PC-3 (cell line): Measurements from ENCODE around the gene COL7A1. TPM values are rescaled to one million over a fixed set of nuclear protein-coding genes. Genes with fewer than 3 reads are reported as not detected.

Source experiments
- ATAC-seq: fragments of 200-7000 bp; cut with Tn5 transposase; 2 replicates; pipeline ENCODE4 v1.9.1; 2020; ENCODE audit warnings: mild to moderate bottlenecking, moderate library complexity
- BruUV-seq: library from RNA; stranded (reverse); fragments of 400-500 nt; replicated peaks from 2 replicates; lab custom pipeline; 2021; lab: Mats Ljungman, UMichigan
- CTCF ChIA-PET: fragments of 300-600 bp; sonication (Branson Sonifier 250); formaldehyde crosslinking; loops from one replicate; lab custom pipeline; 2022; ENCODE audit warnings: antibody characterized with exemption; lab: Charles Lee
- POLR2A ChIA-PET: fragments of 300-600 bp; sonication (Branson Sonifier 250); formaldehyde crosslinking; loops from one replicate; lab custom pipeline; 2022; ENCODE audit warnings: antibody characterized with exemption; ENCODE audit not compliant: unreplicated experiment; lab: Charles Lee
- DNase-seq: peaks from one replicate; pipeline ENCODE4 v3.0.0-alpha.2; 2015
- H2AFZ ChIP-seq: fragments of 300-600 bp; sonication (generic); 2 replicates; pipeline ENCODE4 v1.6.0; 2016; ENCODE audit warnings: antibody characterized with exemption, low read length
- H3F3A ChIP-seq: fragments of 300-600 bp; sonication (generic); one replicate; pipeline ENCODE4 v1.6.0; 2017; ENCODE audit warnings: antibody characterized with exemption, low read length, control low read depth, mild to moderate bottlenecking; ENCODE audit not compliant: unreplicated experiment
- H3K27ac ChIP-seq: fragments of 300-600 bp; sonication (generic); 2 replicates; pipeline ENCODE4 v1.5.1; 2016; ENCODE audit warnings: mild to moderate bottlenecking, low read length
- H3K27me3 ChIP-seq: fragments of 300-600 bp; sonication (generic); 2 replicates; pipeline ENCODE4 v1.6.1; 2016; ENCODE audit warnings: low read length, mixed read lengths
- H3K36me3 ChIP-seq: fragments of 300-600 bp; sonication (generic); 2 replicates; pipeline ENCODE4 v1.6.1; 2016; ENCODE audit warnings: low read depth, mixed run types, low read length, mixed read lengths
- H3K4me1 ChIP-seq: fragments of 300-600 bp; sonication (generic); 2 replicates; pipeline ENCODE4 v1.5.1; 2016; ENCODE audit warnings: low read length; ENCODE audit not compliant: insufficient read depth
- H3K4me2 ChIP-seq: fragments of 300-600 bp; sonication (generic); 2 replicates; pipeline ENCODE4 v1.6.0; 2016; ENCODE audit warnings: low read length
- H3K4me3 ChIP-seq: fragments of 300-600 bp; sonication (generic); 2 replicates; pipeline ENCODE4 v1.5.1; 2016; ENCODE audit warnings: mild to moderate bottlenecking, low read length, mixed read lengths
- H3K79me2 ChIP-seq: fragments of 300-600 bp; sonication (generic); 2 replicates; pipeline ENCODE4 v1.6.1; 2017; ENCODE audit warnings: low read length, mixed read lengths
- H3K9ac ChIP-seq: fragments of 300-600 bp; sonication (generic); 2 replicates; pipeline ENCODE4 v1.6.0; 2016; ENCODE audit warnings: mild to moderate bottlenecking, low read length
- H3K9me2 ChIP-seq: fragments of 300-600 bp; sonication (generic); replicated peaks from 2 replicates; pipeline ENCODE4 v1.6.1; 2016; ENCODE audit warnings: mixed run types, low read length, mixed read lengths
- H3K9me3 ChIP-seq: fragments of 300-600 bp; sonication (generic); 2 replicates; pipeline ENCODE4 v1.6.1; 2016; ENCODE audit warnings: low read length, mixed read lengths
- H4K20me1 ChIP-seq: fragments of 300-600 bp; sonication (generic); 2 replicates; pipeline ENCODE4 v1.6.1; 2016; ENCODE audit warnings: low read length, mixed read lengths
- CTCF ChIP-seq: fragments of 300-600 bp; sonication (generic); conservative IDR thresholded peaks from 2 replicates; pipeline ENCODE4 v1.5.1; 2017; ENCODE audit warnings: antibody characterized with exemption, low read depth, mild to moderate bottlenecking, low read length
- EZH2 ChIP-seq: fragments of 300-600 bp; sonication (generic); IDR thresholded peaks from one replicate; pipeline ENCODE4 v1.6.1; 2017; ENCODE audit warnings: antibody characterized with exemption, mild to moderate bottlenecking, low read length; ENCODE audit not compliant: unreplicated experiment
- EZH2phosphoT487 ChIP-seq: fragments of 300-600 bp; sonication (generic); IDR thresholded peaks from 2 replicates; pipeline ENCODE4 v1.6.1; 2018; ENCODE audit warnings: mild to moderate bottlenecking, antibody characterized with exemption, low read length, borderline replicate concordance
- intact Hi-C: fragments of 100-400 bp; cut with micrococcal nuclease; formaldehyde crosslinking; loops from 2 replicates; pipeline ENCODE4 v1.9.0; 2023
- total RNA-seq: library from RNA; depleted of rRNA; stranded (reverse); fragments of >200 nt; gene quantifications from 2 replicates; pipeline ENCODE4 v1.2.3, GENCODE V29; 2014

The COL7A1 gene
- total RNA-seq, 1 experiment from 2014 or later = 7.9 TPM

GRCh38 chr3:48625600-48625999 is 30.5 kb upstream of the COL7A1 start:
- H3K9me2 ChIP-seq = no peaks in the 10 kb centered on the region
- no peaks in the 10 kb centered on the region for H3K27me3 ChIP-seq
- ATAC-seq = no peak
- DNase-seq = no peak
- TF ChIP-seq CTCF (no peak), EZH2 (no peak), EZH2phosphoT487 (no peak)
- H3K4me1 ChIP-seq = no peaks in the 10 kb centered on the region
- no peaks in the 10 kb centered on the region for H3K79me2 ChIP-seq
- H4K20me1 ChIP-seq = no peaks in the 10 kb centered on the region
- H3K4me2 ChIP-seq = no peak overlapping the region
- H3F3A ChIP-seq = no peaks in the 10 kb centered on the region
- POLR2A ChIA-PET = no interaction called here
- intact Hi-C loops = no loop called here
- H3K36me3 ChIP-seq = peaks cover 24% of the 10 kb centered on the region
- no TSS peak for BruUV-seq
- no peak overlapping the region for H3K27ac ChIP-seq
- no peak overlapping the region for H2AFZ ChIP-seq
- no peak overlapping the region for H3K4me3 ChIP-seq
- CTCF ChIA-PET = no interaction called here
- no peak overlapping the region for H3K9ac ChIP-seq
- no peaks in the 10 kb centered on the region for H3K9me3 ChIP-seq

- no peaks in the 10 kb centered on the region for H3K4me1 ChIP-seq
- DNase-seq (no peak), ATAC-seq (no peak; the same call in 1 of the 2 replicates)
- H3K9ac ChIP-seq = no peak overlapping the region
- H3K4me3 ChIP-seq = no peak overlapping the region
- H3K27ac ChIP-seq = no peak overlapping the region
- H3K4me2 ChIP-seq = no peak overlapping the region
- ChIA-PET CTCF (no interaction called here), POLR2A (no interaction called here)
- no peaks in the 10 kb centered on the region for H3K9me2 ChIP-seq
- H3K27me3 ChIP-seq = no peaks in the 10 kb centered on the region
- H3F3A ChIP-seq = no peaks in the 10 kb centered on the region
- no peaks in the 10 kb centered on the region for H3K9me3 ChIP-seq
- TF ChIP-seq EZH2phosphoT487 (no peak), CTCF (no peak), EZH2 (no peak)
- no TSS peak for BruUV-seq
- peaks cover 19% of the 10 kb centered on the region for H3K36me3 ChIP-seq
- intact Hi-C loops = no loop called here
- no peak overlapping the region for H2AFZ ChIP-seq
- H4K20me1 ChIP-seq = no peaks in the 10 kb centered on the region
- H3K79me2 ChIP-seq = no peaks in the 10 kb centered on the region
These were observed 29.6 kb upstream of the COL7A1 start for GRCh38 chr3:48624767-48625166.

GRCh38 chr3:48623851-48624547 is 28.9 kb upstream of the COL7A1 start:
- TF ChIP-seq EZH2 (no peak), EZH2phosphoT487 (no peak), CTCF (no peak)
- H3K27ac ChIP-seq = no peak overlapping the region
- no TSS peak for BruUV-seq
- H3K36me3 ChIP-seq = peaks cover 18% of the 10 kb centered on the region
- no peaks in the 10 kb centered on the region for H3K9me2 ChIP-seq
- H3K4me2 ChIP-seq = no peak overlapping the region
- no peaks in the 10 kb centered on the region for H3K4me1 ChIP-seq
- no peak overlapping the region for H3K4me3 ChIP-seq
- ChIA-PET POLR2A (interaction anchor here (0.6 kb wide), 3 partner anchors 11 to 93 kb away, joined by 4 to 13 read pairs (median 6); partner anchors contain the start of gene SLC26A6), CTCF (interaction anchor here (0.6 kb wide), 1 partner anchor 188 kb away, joined by 5 read pairs; no protein-coding TSS in a partner anchor)
- ATAC-seq (peak; percentile 62), DNase-seq (no peak)
- H3K9ac ChIP-seq = no peak overlapping the region
- no peaks in the 10 kb centered on the region for H3K9me3 ChIP-seq
- intact Hi-C loops = no loop called here
- no peaks in the 10 kb centered on the region for H3K79me2 ChIP-seq
- no peaks in the 10 kb centered on the region for H4K20me1 ChIP-seq
- H3F3A ChIP-seq = no peaks in the 10 kb centered on the region
- H2AFZ ChIP-seq = no peak overlapping the region
- no peaks in the 10 kb centered on the region for H3K27me3 ChIP-seq
